ENCODE data around the gene SNRNP35.
"Not testable (repeated sequence)": the region's sequence is repeated elsewhere in the genome, so short reads cannot be mapped to it uniquely, and the experiment has no call there.

GRCh38 chr12:123429101-123429500, 28.8 kb upstream of the SNRNP35 start:
- TF ChIP-seq CTCF (conservative IDR thresholded peaks at IDR 0.05; ENCODE audit: low read depth, low read length); EZH2 (IDR thresholded peaks at IDR 0.05; ENCODE audit: borderline replicate concordance, low read depth, low read length, poor library complexity, severe bottlenecking): not testable (repeated sequence)

Measured in A673 (cell line).